Upper lobe of left lung (tissue), 4 donors: ENCODE data around the gene PIAS2.

Experiments used
- EP300 ChIP-seq, 4 donors: sonication (generic); formaldehyde crosslinking; IDR thresholded peaks; one replicate each; pipeline ENCODE4 v1.5.1; 2017; ENCODE audit warnings: antibody characterized with exemption in 4 of 4, control low read depth in 2 of 4
- POLR2A ChIP-seq, 4 donors: fragments of 450-650 bp; IDR thresholded peaks; one replicate each; pipeline ENCODE4 v1.5.1; 2016 to 2017; ENCODE audit warnings: antibody characterized with exemption in 4 of 4, mild to moderate bottlenecking in 2 of 4
- TF ChIP-seq, protein P1 (sequence below), 6 experiments: fragments of 450-650 bp in 4 of 6; fragments of 200-600 bp in 2 of 6; sonication (generic) in 2 of 6; IDR thresholded peaks; one replicate each; pipeline ENCODE4 v1.5.1; 2016 to 2019; ENCODE audit warnings: antibody characterized with exemption in 6 of 6

- TF ChIP-seq EP300 (IDR thresholded peaks at IDR 0.05) (no peak), POLR2A (IDR thresholded peaks at IDR 0.05) (no peak)
- TF ChIP-seq, protein P1, sequence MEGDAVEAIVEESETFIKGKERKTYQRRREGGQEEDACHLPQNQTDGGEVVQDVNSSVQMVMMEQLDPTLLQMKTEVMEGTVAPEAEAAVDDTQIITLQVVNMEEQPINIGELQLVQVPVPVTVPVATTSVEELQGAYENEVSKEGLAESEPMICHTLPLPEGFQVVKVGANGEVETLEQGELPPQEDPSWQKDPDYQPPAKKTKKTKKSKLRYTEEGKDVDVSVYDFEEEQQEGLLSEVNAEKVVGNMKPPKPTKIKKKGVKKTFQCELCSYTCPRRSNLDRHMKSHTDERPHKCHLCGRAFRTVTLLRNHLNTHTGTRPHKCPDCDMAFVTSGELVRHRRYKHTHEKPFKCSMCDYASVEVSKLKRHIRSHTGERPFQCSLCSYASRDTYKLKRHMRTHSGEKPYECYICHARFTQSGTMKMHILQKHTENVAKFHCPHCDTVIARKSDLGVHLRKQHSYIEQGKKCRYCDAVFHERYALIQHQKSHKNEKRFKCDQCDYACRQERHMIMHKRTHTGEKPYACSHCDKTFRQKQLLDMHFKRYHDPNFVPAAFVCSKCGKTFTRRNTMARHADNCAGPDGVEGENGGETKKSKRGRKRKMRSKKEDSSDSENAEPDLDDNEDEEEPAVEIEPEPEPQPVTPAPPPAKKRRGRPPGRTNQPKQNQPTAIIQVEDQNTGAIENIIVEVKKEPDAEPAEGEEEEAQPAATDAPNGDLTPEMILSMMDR (IDR thresholded peaks at IDR 0.05), result no peak
Observed at GRCh38 chr18:46920067-46920466, 2.8 kb upstream of the PIAS2 start.
